ENCODE results near the gene SERPINA9. TPM values are rescaled to one million over a fixed set of nuclear protein-coding genes. Genes with fewer than 3 reads are reported as not detected.

SERPINA9 gene
- total RNA-seq, 1 donor = not detected

DNA sequence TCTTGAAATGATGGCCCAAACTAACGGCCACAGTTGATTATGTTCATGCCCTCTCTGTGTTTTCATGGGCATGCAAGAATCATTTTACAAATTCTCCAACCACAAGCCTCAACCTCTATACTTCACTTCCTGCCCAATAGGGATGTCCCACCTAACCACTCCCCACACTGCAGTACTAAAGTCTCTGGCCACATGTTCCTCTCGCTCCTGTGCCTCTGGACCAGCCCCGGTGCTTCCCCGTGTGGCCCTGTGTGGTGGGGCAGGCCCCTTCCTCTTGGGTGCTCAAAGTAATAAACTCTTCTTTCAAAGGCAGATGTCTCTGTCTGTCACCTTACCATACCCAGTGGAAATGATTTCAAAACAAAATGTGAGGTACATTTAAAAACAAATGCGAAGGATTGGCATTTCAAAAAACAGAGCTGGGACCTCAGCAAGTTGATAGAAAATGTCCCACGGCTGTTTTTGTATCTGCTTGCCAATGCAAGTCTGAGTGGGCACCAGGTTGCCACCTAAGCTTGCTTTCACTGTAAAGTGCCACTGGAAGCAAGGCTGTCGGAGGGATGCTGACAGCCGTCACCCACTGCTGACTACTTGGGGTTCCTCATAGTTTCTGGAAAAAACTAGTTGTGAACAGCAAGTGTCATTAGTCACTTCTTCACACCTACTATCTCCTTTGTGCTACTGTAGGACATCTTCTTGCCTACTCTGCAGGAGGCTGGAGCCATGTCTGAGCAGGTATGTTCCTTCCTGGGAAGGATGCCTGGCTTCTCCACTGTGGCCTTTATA is 15.2 kb downstream of the SERPINA9 start:
- no peak overlapping the region for H3K4me3 ChIP-seq (ENCODE audit: low read depth, low read length)
- no peak for DNase-seq (ENCODE audit: low read depth)
- TF ChIP-seq, protein P1, sequence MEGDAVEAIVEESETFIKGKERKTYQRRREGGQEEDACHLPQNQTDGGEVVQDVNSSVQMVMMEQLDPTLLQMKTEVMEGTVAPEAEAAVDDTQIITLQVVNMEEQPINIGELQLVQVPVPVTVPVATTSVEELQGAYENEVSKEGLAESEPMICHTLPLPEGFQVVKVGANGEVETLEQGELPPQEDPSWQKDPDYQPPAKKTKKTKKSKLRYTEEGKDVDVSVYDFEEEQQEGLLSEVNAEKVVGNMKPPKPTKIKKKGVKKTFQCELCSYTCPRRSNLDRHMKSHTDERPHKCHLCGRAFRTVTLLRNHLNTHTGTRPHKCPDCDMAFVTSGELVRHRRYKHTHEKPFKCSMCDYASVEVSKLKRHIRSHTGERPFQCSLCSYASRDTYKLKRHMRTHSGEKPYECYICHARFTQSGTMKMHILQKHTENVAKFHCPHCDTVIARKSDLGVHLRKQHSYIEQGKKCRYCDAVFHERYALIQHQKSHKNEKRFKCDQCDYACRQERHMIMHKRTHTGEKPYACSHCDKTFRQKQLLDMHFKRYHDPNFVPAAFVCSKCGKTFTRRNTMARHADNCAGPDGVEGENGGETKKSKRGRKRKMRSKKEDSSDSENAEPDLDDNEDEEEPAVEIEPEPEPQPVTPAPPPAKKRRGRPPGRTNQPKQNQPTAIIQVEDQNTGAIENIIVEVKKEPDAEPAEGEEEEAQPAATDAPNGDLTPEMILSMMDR (IDR thresholded peaks at IDR 0.05; ENCODE audit: insufficient read depth, low read length) = no peak

DNA sequence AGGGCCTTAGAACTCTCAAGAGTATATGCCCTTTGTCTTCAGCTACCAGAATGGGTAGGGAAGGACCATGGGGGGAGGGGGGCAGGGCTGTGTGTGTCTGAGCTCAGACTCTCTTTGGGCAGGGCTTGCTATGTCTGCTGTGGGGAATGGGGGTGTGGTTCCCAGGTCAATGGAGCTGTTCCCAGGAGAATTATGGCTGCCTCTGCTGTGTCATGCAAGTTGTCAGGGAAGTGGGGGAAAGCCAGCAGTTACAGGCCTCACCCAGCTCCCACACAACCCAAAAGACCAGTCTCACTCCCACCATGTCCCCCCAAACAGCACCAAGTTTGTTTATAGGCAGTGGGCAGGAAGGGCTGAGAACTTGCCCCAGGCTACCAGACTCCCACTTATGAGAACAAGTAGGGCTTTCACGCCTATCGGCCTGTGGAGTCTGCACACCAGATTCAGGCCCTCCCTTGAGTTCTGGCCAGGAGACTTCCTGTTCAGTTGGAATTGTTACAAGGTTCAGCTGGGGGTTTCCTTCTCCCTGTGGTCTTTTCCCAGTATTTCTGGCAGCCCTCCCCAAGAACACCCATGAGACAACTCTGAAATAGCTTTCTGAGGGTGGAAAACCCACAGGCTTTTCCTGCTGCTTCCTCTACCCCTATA is 17.3 kb downstream of the SERPINA9 start:
- peak; percentile 47 for DNase-seq (ENCODE audit: low read depth)
- TF ChIP-seq, protein P1 (IDR thresholded peaks at IDR 0.05; ENCODE audit: insufficient read depth, low read length) = no peak
- H3K4me3 ChIP-seq (ENCODE audit: low read depth, low read length) = no peak overlapping the region

DNA sequence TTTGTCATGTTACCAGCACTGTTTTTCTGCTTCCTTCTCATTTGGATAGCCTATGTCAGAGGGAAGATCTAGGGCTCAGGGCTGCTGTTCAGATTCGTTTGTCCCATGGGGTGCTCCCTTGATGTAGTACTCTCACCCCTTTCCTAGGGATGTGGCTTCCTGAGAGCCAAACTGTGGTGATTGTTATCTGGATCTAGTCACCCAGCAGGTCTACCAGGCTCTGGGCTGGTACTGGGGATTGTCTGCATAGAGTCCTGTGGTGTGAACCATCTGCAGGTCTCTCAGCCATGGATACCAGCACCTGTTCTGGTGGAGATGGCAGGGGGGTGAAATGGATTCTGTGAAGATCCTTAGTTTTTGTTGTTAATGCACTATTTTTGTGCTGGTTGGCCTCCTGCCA is 17.9 kb downstream of the SERPINA9 start:
- TF ChIP-seq, protein P1 (IDR thresholded peaks at IDR 0.05; ENCODE audit: insufficient read depth, low read length) = no peak
- no peak overlapping the region for H3K4me3 ChIP-seq (ENCODE audit: low read depth, low read length)
- no peak for DNase-seq (ENCODE audit: low read depth)

DNA sequence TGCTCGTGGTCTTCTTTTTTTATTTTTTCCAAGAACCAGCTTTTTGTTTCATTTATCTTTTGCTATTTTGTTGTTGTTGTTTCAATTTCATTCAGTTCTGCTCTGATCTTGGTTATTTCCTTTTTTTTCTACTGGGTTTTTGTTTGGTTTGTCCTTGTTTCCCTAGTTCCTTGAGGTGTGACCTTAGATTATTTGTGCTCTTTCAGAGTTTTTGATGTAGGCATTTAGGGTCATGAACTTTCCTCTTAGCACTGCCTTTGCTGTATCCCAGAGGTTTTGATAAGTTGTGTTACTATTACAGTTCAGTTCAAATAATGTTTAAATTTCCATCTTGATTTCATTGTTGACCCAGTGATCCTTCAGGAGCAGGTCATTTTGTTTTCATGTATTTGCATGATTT is 20.1 kb downstream of the SERPINA9 start:
- DNase-seq (ENCODE audit: low read depth) = no peak
- TF ChIP-seq, protein P1 (IDR thresholded peaks at IDR 0.05; ENCODE audit: insufficient read depth, low read length) = no peak
- H3K4me3 ChIP-seq (ENCODE audit: low read depth, low read length) = no peak overlapping the region

DNA sequence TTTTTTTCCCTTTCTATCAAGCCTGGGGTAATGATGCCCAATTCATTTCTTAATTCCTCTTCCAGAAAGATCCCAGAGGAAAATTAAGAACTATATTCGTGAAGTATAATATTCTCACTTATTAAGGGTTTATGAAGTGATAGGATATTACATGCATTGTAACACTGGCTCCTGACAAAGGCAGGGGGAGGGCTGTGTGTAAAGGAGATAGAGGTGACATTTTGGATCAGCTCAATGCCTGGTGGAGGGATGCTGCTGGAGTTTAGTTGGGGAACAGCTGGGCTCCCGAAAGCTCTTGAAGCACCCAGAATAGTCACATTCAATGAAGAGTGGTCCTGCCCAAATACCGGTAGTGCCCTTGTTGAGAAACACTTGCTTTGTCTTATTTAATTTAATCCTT is 24.2 kb downstream of the SERPINA9 start:
- TF ChIP-seq, protein P1 (IDR thresholded peaks at IDR 0.05; ENCODE audit: insufficient read depth, low read length) = no peak

DNA sequence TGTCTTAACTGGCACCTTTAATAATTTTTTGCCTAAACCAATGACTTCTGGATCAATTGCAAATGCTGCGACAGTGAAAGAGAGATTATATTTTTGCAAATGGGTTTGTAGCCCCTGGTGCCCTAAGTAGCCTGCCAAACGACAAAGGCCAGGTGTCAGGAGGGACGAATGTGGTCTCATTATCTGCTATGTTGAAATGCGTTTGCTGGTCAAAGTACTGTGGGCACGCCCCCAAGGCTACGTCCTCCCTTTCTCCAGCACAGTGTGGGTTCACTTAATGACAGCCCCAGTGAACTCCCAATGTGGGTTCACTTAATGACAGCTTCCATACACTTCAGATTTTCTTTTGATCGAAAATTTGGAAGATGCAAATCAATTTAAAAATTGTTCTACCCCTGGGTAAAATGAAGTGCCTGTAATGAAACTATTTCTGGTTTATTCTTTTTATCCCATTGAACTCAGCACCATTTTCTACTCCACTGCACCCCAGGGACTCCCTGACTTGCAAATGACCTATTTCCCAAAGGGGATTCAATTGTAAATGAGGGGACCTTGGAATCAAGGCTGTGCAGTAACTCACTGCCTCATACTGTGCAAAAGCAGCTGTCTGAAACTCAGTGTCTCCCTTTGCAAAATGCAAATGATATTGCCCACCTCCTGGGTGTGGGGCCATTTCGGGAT is 24.8 kb downstream of the SERPINA9 start:
- TF ChIP-seq, protein P1 (IDR thresholded peaks at IDR 0.05; ENCODE audit: insufficient read depth, low read length) = no peak
- DNase-seq (ENCODE audit: low read depth) = no peak
- H3K4me3 ChIP-seq (ENCODE audit: low read depth, low read length) = no peak overlapping the region

More for the DNA sequence above, 24.2 kb downstream of the SERPINA9 start:
- no peak for DNase-seq (ENCODE audit: low read depth)
- no peak overlapping the region for H3K4me3 ChIP-seq (ENCODE audit: low read depth, low read length)

All from fibroblast of the aortic adventitia (primary cell).